Fibroblast of pulmonary artery (primary cell): ENCODE data around the gene TP53BP1.

Experiments
- DNase-seq: peaks from one replicate; pipeline ENCODE4 v3.0.0-alpha.2; 2010; ENCODE audit warnings: low read depth
- H3K4me3 ChIP-seq: replicated peaks from 2 replicates; pipeline ENCODE4 v1.5.1; 2011; ENCODE audit warnings: low read depth, mild to moderate bottlenecking, control low read depth, low read length, moderate library complexity
- CTCF ChIP-seq: IDR thresholded peaks from 2 replicates; pipeline ENCODE4 v1.5.1; 2011; ENCODE audit warnings: mild to moderate bottlenecking, control low read depth, low read length, inconsistent platforms; ENCODE audit errors: missing control alignments

TP53BP1 gene

GRCh38 chr15:43529587-43530345 lies 36.8 kb upstream of the TP53BP1 start:
- no peak overlapping the region for H3K4me3 ChIP-seq
- TF ChIP-seq CTCF: no peak

GRCh38 chr15:43529141-43529540 lies 36.2 kb upstream of the TP53BP1 start:
- no peak for TF ChIP-seq CTCF
- H3K4me3 ChIP-seq: no peak overlapping the region
- DNase-seq: no peak

More at GRCh38 chr15:43529587-43530345, 36.8 kb upstream of the TP53BP1 start:
- DNase-seq: no peak

DNA sequence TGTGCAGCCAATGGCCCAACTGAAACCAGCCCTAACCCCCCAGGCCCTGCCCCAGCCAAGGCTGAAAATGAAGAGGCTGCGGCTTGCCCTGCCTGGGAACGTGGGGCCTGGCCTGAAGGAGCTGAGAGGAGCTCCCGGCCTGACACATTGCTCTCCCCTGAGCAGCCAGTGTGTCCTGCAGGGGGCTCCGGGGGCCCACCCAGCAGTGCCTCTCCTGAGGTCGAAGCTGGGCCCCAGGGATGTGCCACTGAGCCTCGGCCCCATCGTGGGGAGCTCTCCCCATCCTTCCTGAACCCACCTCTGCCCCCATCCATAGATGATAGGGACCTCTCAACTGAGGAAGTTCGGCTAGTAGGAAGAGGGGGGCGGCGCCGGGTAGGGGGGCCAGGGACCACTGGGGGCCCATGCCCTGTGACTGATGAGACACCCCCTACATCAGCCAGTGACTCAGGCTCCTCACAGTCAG lies 35.6 kb upstream of the TP53BP1 start:
- DNase-seq: no peak

DNA sequence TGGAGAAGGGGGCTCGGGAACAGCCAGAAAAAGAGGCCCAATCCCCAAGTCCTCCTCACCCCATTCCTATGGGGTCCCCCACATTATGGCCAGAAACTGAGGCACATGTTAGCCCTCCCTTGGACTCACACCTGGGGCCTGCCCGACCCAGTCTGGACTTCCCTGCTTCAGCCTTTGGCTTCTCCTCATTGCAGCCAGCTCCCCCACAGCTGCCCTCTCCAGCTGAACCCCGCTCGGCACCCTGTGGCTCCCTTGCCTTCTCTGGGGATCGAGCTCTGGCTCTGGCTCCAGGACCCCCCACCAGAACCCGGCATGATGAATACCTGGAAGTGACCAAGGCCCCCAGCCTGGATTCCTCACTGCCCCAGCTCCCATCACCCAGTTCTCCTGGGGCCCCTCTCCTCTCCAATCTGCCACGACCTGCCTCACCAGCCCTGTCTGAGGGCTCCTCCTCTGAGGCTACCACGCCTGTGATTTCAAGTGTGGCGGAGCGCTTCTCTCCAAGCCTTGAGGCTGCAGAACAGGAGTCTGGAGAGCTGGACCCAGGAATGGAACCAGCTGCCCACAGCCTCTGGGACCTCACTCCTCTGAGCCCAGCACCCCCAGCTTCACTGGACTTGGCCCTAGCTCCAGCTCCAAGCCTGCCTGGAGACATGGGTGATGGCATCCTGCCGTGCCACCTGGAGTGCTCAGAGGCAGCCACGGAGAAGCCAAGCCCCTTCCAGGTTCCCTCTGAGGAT lies 35.0 kb upstream of the TP53BP1 start:
- no peak for DNase-seq
- no peak for TF ChIP-seq CTCF
- no peak overlapping the region for H3K4me3 ChIP-seq

More for the DNA sequence above, 35.6 kb upstream of the TP53BP1 start:
- H3K4me3 ChIP-seq: no peak overlapping the region
- TF ChIP-seq CTCF: no peak

GRCh38 chr15:43527016-43527801 lies 34.3 kb upstream of the TP53BP1 start:
- DNase-seq: no peak
- no peak overlapping the region for H3K4me3 ChIP-seq
- no peak for TF ChIP-seq CTCF

- H3K4me3 ChIP-seq: no peak overlapping the region
- TF ChIP-seq CTCF: no peak
- DNase-seq: no peak
These were observed 33.4 kb upstream of the TP53BP1 start for GRCh38 chr15:43526261-43526930.
